Hematopoietic multipotent progenitor cell treated with erythropoietin and hydrocortisone succinate and interleukin-3 and kit ligand, for 17 days (in vitro differentiated cells): Measurements from ENCODE around the gene APPL2.
"Not testable (repeated sequence)": the region's sequence is repeated elsewhere in the genome, so short reads cannot be mapped to it uniquely, and the experiment has no call there.

Source experiments
- DNase-seq: peaks from one replicate; pipeline ENCODE4 v3.0.0-alpha.2; 2015; ENCODE audit warnings: low spot score

Gene APPL2

GRCh38 chr12:105196090-105196489 is 39.9 kb downstream of the APPL2 start:
- DNase-seq: no peak

GRCh38 chr12:105194947-105195346 is 41.0 kb downstream of the APPL2 start:
- DNase-seq: no peak

GRCh38 chr12:105192624-105193225 is 43.2 kb downstream of the APPL2 start:
- DNase-seq: no peak

GRCh38 chr12:105190530-105190929 is 45.4 kb downstream of the APPL2 start:
- no peak for DNase-seq

GRCh38 chr12:105189293-105189692 is 46.7 kb downstream of the APPL2 start:
- DNase-seq: no peak

GRCh38 chr12:105183976-105184375 is 52.0 kb downstream of the APPL2 start:
- not testable (repeated sequence) for DNase-seq

- DNase-seq: not testable (repeated sequence)
These were observed 52.6 kb downstream of the APPL2 start for GRCh38 chr12:105183406-105183805.

- DNase-seq: not testable (repeated sequence)
These were observed 56.9 kb downstream of the APPL2 start for GRCh38 chr12:105179114-105179513.

GRCh38 chr12:105177208-105177607 is 58.8 kb downstream of the APPL2 start:
- DNase-seq: no peak

GRCh38 chr12:105175397-105175990 is 60.5 kb downstream of the APPL2 start:
- no peak for DNase-seq

- DNase-seq: no peak
These were observed 64.1 kb downstream of the APPL2 start for GRCh38 chr12:105171691-105172436.

GRCh38 chr12:105170139-105170538 is 65.8 kb downstream of the APPL2 start:
- DNase-seq: no peak

GRCh38 chr12:105168006-105168405 is 68.0 kb downstream of the APPL2 start:
- no peak for DNase-seq

- no peak for DNase-seq
These were observed 68.6 kb downstream of the APPL2 start for GRCh38 chr12:105167346-105167745.

GRCh38 chr12:105166736-105167135 is 69.2 kb downstream of the APPL2 start:
- DNase-seq: no peak

GRCh38 chr12:105164068-105164467 is 71.9 kb downstream of the APPL2 start:
- DNase-seq: no peak

GRCh38 chr12:105162174-105162573 is 73.8 kb downstream of the APPL2 start:
- DNase-seq: no peak

GRCh38 chr12:105158876-105159275 is 77.1 kb downstream of the APPL2 start:
- no peak for DNase-seq

- DNase-seq: no peak
These were observed 78.4 kb downstream of the APPL2 start for GRCh38 chr12:105157606-105158005.

- no peak for DNase-seq
These were observed 79.7 kb downstream of the APPL2 start for GRCh38 chr12:105156260-105156659.

GRCh38 chr12:105142259-105142658 is 93.7 kb downstream of the APPL2 start:
- no peak for DNase-seq

GRCh38 chr12:105141320-105141922 is 94.6 kb downstream of the APPL2 start:
- no peak for DNase-seq

- DNase-seq: no peak
These were observed 97.7 kb downstream of the APPL2 start for GRCh38 chr12:105138248-105138647.
